ENCODE data around the gene NRXN3.

DNA sequence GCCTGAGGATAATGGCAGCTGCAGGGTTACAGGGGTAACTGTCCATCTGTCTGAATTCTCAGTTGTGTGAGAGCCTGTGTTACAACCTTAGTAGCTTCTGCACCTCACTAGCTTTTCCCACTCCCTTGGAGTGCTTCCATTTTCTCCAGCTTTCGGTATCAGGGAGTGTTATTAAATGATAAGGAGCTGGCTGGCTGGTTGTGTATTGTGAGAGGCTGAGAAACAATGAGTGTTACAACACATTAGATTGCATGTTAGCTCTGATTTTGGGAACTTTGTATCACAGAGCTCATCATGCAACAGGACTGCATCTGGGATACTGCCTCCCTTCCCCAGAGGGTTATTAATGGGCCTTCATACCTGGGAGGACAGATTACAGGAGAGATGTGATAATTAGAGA lies 1317.5 kb downstream of the NRXN3 start:
- no peak for TF ChIP-seq CTCF (optimal IDR thresholded peaks at IDR 0.05 in 1 of 3, IDR thresholded peaks at IDR 0.05 in 1 of 3, conservative IDR thresholded peaks at IDR 0.05 in 1 of 3; ENCODE audit: extremely low read depth in 1 of 3, insufficient read depth in 2 of 3, low read length in 3 of 3)
- no peak for TF ChIP-seq EZH2 (IDR thresholded peaks at IDR 0.05; ENCODE audit: low read length)
